IPS-20b (cell line): ENCODE results near the gene ITGA2.

Source experiments
- H3K27ac ChIP-seq: one replicate; pipeline ENCODE4 v1.5.1; 2013; ENCODE audit warnings: low read length
- H3K27me3 ChIP-seq: 2 replicates; pipeline ENCODE4 v1.6.1; 2013; ENCODE audit warnings: mild to moderate bottlenecking, low read length, inconsistent platforms; ENCODE audit not compliant: insufficient read depth
- H3K36me3 ChIP-seq: 2 replicates; pipeline ENCODE4 v1.6.1; 2013; ENCODE audit warnings: low read depth, mild to moderate bottlenecking, inconsistent platforms, low read length, moderate library complexity; ENCODE audit not compliant: insufficient read depth
- H3K4me1 ChIP-seq: 2 replicates; pipeline ENCODE4 v1.6.1; 2013; ENCODE audit warnings: mild to moderate bottlenecking, control low read depth, inconsistent platforms, low read length, moderate library complexity; ENCODE audit not compliant: insufficient read depth
- H3K4me3 ChIP-seq: 2 replicates; pipeline ENCODE4 v1.5.1; 2013; ENCODE audit warnings: mild to moderate bottlenecking, low read length, inconsistent platforms
- H3K9ac ChIP-seq: 2 replicates; pipeline ENCODE4 v1.6.1; 2013; ENCODE audit warnings: low read depth, mild to moderate bottlenecking, inconsistent platforms, low read length, moderate library complexity
- H3K9me3 ChIP-seq: 2 replicates; pipeline ENCODE4 v1.6.1; 2013; ENCODE audit warnings: mild to moderate bottlenecking, low read depth, low read length, inconsistent platforms; ENCODE audit not compliant: insufficient read depth

The ITGA2 gene

DNA sequence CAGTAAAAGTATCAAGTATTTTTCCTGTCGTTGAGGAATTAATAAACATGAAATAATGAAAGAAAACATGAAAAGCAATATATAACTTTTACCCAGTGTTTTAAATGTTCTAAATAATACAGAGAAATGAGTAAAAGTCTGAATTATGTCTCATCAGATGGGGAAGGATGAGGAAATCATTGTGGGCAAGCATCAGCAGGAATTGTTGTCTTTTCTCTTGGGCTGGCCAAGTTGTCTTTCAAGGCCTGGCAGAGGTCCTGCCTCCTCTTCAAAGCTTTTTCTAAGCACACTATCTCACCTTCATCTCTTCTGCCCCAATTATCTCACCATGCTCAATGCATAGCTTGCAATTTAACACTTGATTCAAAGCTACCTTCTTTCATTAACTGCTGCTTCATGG is 78.5 kb downstream of the ITGA2 start:
- H3K4me1 ChIP-seq, result no peaks in the 10 kb centered on the region
- H3K9me3 ChIP-seq, result no peaks in the 10 kb centered on the region
- no peak overlapping the region for H3K4me3 ChIP-seq
- no peak overlapping the region for H3K9ac ChIP-seq
- H3K36me3 ChIP-seq, result peaks cover 4% of the 10 kb centered on the region; the same call in 1 of the 2 replicates
- no peak overlapping the region for H3K27ac ChIP-seq
- no peaks in the 10 kb centered on the region for H3K27me3 ChIP-seq

DNA sequence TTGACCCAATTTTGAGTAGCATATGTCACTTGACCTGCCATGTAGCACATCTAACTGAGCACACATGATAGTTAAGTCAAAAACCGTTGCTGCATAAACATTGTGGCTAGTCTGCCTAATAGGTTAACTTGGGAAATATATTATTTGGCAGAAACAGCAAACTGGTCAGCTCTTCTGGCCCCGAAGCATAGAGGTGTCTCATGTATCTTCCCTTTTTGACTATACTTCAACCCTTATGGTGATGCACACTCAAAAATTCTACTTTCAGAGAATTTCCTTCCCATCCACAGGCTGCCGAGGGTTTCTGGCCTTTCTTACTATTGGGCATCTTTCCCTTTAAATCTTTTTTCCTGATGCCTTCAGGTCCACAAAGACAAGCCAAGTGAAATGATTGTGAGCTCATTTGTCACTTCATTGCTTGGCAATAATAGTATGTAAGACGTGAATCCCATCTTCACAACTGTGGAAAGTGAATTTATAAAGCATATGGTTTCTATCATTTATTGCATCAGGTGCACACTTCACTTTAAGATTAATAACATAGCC is 79.2 kb downstream of the ITGA2 start:
- H3K9ac ChIP-seq, result no peak overlapping the region
- H3K27ac ChIP-seq, result no peak overlapping the region
- H3K4me3 ChIP-seq, result no peak overlapping the region
- H3K27me3 ChIP-seq, result no peaks in the 10 kb centered on the region
- H3K4me1 ChIP-seq, result no peaks in the 10 kb centered on the region
- H3K9me3 ChIP-seq, result no peaks in the 10 kb centered on the region
- peaks cover 4% of the 10 kb centered on the region; the same call in 1 of the 2 replicates for H3K36me3 ChIP-seq

DNA sequence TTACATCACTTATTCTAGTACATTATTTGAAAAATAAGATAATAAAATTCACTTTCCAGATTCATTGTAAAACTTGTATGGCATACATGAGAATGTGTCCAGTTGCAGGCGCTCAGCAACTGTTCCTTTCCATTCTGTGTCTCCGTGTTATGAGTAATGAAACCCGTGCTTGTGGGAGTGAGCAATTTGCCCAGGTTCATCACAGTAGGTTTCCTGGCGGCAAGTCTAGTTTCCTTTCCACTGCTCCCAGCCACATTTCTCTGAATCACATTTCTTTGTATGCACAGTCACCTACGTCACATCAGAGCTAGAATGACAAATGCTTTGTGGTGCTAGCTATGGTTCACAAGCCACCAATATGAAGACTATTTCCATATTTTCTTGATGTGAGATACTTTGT is 80.5 kb downstream of the ITGA2 start:
- Histone ChIP-seq H3K36me3 (peaks cover 4% of the 10 kb centered on the region; the same call in 1 of the 2 replicates), H3K27ac (no peak overlapping the region)

DNA sequence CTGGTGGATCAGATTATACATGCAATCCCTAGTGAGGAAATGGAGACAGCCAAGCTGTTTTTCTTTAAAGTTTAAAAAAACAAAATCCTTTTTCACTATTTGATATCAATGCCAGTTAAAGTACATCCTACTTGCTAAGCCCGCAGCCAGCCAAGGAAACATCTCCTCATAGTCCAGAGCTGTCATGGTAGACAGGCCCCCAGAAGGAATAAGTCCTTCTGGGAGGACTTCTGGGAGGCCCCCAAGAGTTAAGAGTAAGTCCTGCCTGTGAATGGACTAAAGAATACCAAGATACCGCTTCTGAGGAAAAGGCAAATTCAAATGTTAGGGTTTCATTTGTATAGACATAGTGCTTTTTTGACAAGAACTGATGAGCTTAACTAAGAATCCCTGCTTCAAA is 82.1 kb downstream of the ITGA2 start:
- Histone ChIP-seq H3K27ac (no peak overlapping the region), H3K36me3 (no peaks in the 10 kb centered on the region; the same call in 1 of the 2 replicates), H3K4me1 (no peaks in the 10 kb centered on the region), H3K27me3 (no peaks in the 10 kb centered on the region), H3K4me3 (no peak overlapping the region), H3K9me3 (no peaks in the 10 kb centered on the region), H3K9ac (no peak overlapping the region)

More for the DNA sequence above, 80.5 kb downstream of the ITGA2 start:
- Histone ChIP-seq H3K4me1 (no peaks in the 10 kb centered on the region), H3K4me3 (no peak overlapping the region), H3K9me3 (no peaks in the 10 kb centered on the region), H3K9ac (no peak overlapping the region), H3K27me3 (no peaks in the 10 kb centered on the region)

DNA sequence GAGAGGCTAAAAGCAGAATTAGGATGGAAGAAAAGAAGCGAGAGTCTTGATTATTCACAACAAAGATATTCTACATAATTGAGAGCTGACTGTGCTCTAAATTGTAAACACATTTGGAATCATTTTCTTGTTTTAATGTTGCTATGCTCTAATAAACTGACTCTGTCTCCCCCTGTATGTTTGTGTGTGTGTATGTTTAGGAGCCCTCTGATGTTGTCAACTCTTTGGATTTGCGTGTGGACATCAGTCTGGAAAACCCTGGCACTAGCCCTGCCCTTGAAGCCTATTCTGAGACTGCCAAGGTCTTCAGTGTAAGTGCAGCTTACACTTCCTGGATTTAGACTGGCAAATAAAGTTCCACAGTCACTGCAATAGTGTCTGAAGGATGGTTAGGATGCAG is 82.6 kb downstream of the ITGA2 start:
- Histone ChIP-seq H3K27me3 (no peaks in the 10 kb centered on the region), H3K36me3 (no peaks in the 10 kb centered on the region; the same call in 1 of the 2 replicates), H3K9ac (no peak overlapping the region), H3K27ac (no peak overlapping the region), H3K9me3 (no peaks in the 10 kb centered on the region), H3K4me3 (no peak overlapping the region), H3K4me1 (no peaks in the 10 kb centered on the region)

DNA sequence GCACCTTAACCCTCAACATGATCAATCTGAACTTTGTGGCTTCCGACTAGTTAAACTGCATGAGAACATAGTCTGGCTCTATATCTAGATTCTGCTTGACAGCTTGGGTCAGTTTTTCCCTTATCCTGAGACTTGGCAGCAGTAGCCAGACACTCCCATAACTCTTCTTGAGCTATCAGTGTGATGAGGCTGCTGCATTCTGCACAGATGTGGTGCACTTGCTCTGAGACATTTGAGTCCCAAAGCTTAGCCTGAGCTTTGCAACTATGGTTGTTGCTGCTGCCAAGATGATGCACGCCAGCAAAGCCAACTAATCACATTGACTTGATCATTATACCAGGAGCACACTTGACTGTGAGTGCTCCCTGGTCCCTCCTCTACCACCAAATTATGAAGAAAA is 84.2 kb downstream of the ITGA2 start:
- no peak overlapping the region for H3K9ac ChIP-seq
- no peak overlapping the region for H3K27ac ChIP-seq
- H3K27me3 ChIP-seq, result no peaks in the 10 kb centered on the region
- H3K4me3 ChIP-seq, result no peak overlapping the region
- no peaks in the 10 kb centered on the region; the same call in 1 of the 2 replicates for H3K36me3 ChIP-seq
- no peaks in the 10 kb centered on the region for H3K9me3 ChIP-seq
- no peaks in the 10 kb centered on the region for H3K4me1 ChIP-seq

DNA sequence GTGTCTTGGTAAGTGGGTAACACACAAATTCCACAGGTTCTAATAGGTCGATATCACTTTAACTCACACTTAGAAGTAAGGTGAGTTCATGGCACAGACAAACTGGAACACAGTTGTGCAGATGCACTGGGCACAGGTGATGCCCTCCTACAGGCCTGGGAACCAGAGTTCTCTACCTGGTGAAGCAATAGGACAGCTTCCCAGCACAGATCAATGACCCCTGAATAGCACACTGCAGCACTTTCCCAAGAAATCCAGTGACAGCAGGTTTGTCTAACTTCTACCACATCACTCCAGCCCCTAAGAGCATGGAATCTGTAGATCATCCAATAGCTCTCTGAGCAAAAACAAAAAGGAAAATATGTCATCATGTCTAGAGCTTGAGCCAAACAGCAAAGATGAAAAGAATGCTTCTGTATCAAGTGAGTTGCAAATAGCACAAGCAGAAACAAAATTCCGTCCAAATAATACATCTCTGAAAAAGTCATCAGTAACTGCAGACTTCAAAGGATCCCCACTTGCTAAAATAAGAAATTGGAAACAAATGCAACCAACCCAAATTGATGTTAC is 86.9 kb downstream of the ITGA2 start:
- Histone ChIP-seq H3K9me3 (no peaks in the 10 kb centered on the region), H3K27ac (no peak overlapping the region), H3K9ac (no peak overlapping the region), H3K36me3 (no peaks in the 10 kb centered on the region; the same call in none of the 2 replicates), H3K27me3 (no peaks in the 10 kb centered on the region), H3K4me1 (no peaks in the 10 kb centered on the region), H3K4me3 (no peak overlapping the region)

DNA sequence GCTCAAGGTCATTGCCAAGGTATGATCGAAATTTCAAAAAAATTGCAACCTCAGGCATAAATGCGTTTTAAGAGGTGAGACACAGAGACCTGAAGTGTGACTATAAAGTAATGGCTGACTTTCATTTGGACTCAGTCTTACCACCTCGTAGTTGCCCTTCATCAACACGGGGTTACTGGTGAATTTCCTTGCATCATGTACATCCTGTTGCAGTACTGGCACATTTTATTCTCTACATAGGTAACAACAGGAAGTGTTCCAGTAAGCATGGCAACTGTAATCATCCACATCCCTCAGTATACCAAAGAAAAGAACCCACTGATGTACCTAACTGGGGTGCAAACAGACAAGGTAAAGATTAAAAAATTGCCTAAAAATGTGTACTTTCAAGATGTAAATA is 91.1 kb downstream of the ITGA2 start:
- Histone ChIP-seq H3K4me3 (no peak overlapping the region), H3K27me3 (no peaks in the 10 kb centered on the region), H3K9ac (no peak overlapping the region), H3K9me3 (no peaks in the 10 kb centered on the region), H3K27ac (no peak overlapping the region), H3K4me1 (no peaks in the 10 kb centered on the region), H3K36me3 (no peaks in the 10 kb centered on the region; the same call in none of the 2 replicates)

DNA sequence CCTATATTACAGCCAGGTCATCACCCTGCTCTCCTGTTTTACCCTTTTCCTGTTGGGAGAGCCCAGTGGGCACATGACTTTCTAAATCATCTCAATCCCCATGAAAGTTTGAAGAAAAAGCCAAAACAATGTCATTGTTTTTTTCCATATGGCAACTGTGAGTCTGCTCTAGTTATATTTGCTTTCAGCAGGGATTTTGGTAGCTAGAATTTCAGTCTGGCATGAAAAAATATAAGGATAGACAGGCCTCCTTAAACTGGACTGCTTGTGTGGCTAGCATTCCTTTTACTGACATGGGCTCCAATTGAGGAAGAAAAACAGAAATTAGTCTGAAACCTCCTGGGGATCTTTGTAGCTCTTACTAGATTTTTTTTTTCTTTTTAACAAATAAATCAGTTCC is 94.8 kb downstream of the ITGA2 start:
- H3K9ac ChIP-seq, result no peak overlapping the region
- no peaks in the 10 kb centered on the region for H3K9me3 ChIP-seq
- no peak overlapping the region for H3K4me3 ChIP-seq
- no peak overlapping the region for H3K27ac ChIP-seq
- H3K27me3 ChIP-seq, result no peaks in the 10 kb centered on the region
- H3K36me3 ChIP-seq, result no peaks in the 10 kb centered on the region; the same call in 1 of the 2 replicates
- H3K4me1 ChIP-seq, result no peaks in the 10 kb centered on the region

DNA sequence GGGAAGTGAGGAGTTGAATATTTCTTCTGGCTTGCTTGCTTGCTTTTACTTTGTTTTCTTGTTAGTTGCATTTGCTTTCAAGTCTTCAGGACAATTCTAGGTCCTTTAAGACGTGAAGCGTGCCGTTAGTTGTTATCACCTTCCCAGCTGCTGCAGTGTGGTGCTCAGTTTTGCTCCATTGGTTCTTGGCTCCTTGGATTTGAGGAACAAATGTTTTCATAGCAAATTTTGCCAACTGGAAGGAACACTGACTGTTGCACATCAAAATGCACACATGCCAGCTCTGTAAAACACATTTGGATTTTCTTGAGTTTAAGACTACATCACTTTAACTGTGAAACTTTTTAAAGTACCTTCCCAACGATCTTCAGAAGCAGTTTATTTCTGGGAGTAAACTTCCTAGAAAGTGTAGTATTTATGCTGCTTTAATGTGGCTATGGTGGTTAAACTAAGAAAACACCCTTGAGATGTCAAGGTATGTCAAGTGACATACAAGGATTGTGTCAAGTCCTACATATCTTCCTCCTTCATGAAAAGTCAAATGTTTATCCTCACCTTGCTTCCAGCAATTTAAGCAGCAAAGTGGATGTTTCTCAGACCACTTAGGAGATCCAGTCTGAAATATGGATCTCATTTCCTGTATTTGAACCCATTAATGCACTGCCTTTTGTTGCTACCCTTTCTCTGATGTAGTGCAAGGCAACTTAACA is 95.5 kb downstream of the ITGA2 start:
- Histone ChIP-seq H3K36me3 (no peaks in the 10 kb centered on the region; the same call in 1 of the 2 replicates), H3K9me3 (no peaks in the 10 kb centered on the region), H3K27me3 (no peaks in the 10 kb centered on the region), H3K27ac (no peak overlapping the region), H3K4me1 (no peaks in the 10 kb centered on the region), H3K4me3 (no peak overlapping the region), H3K9ac (no peak overlapping the region)

DNA sequence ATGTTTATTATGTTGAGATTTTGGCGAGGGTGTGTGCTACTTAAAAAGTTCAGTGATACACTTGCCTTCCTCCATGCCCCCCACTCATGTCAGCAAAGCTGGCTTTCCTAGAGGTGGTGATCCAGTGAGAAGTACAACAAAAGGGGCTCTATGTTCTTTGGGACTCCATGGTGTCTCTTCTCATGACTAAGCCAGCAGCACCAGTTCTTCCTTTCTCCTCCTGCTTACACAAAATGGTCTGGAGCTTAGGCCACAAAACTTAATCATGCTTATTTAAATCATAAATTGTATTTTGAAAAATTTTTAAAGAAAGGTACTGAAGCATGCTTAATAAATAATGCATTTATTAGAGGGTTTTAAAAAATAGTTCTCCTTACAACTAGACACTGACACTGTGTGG is 98.0 kb downstream of the ITGA2 start:
- Histone ChIP-seq H3K4me1 (no peaks in the 10 kb centered on the region), H3K36me3 (no peaks in the 10 kb centered on the region)

DNA sequence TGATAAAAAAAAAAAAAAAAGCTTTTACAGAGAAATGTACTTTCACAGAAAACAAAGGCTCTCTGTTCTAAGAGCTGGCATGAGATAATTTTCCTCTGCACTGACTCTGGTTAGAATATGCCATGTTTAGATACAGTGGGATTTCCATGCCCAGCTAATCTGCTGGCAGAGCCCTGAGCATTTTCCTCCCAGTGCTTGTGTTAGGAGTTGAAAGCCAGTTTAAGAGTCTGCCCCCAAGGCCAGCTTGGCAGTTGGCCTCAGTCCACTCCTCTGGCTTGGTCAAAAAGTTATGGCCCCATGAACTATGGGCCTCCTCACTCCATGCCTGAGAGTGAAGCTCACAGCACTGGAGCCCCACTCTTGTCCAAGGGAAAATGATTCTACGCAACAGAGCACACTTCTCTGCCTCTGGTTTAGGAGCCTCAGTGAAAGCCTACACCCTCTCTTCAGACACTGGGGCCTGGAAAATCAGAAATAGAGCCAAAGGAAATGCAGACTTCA is 98.5 kb downstream of the ITGA2 start:
- H3K4me1 ChIP-seq, result no peaks in the 10 kb centered on the region
- no peak overlapping the region for H3K4me3 ChIP-seq
- H3K9me3 ChIP-seq, result no peaks in the 10 kb centered on the region
- H3K9ac ChIP-seq, result no peak overlapping the region
- no peak overlapping the region for H3K27ac ChIP-seq
- H3K36me3 ChIP-seq, result no peaks in the 10 kb centered on the region
- H3K27me3 ChIP-seq, result no peaks in the 10 kb centered on the region

More for the DNA sequence above, 98.0 kb downstream of the ITGA2 start:
- Histone ChIP-seq H3K27ac (no peak overlapping the region), H3K27me3 (no peaks in the 10 kb centered on the region), H3K9ac (no peak overlapping the region), H3K9me3 (no peaks in the 10 kb centered on the region), H3K4me3 (no peak overlapping the region)
